CD14-positive monocyte (primary cell): Measurements from ENCODE around the gene CHI3L1. TPM values are rescaled to one million over a fixed set of nuclear protein-coding genes. Genes with fewer than 3 reads are reported as not detected.

Experiments
- DNase-seq, 3 donors: peaks; one replicate each; pipeline ENCODE4 v3.0.0-alpha.2; 2011 to 2022
- H2AFZ ChIP-seq: 2 replicates; pipeline ENCODE4 v1.6.0; 2012; ENCODE audit warnings: mild to moderate bottlenecking, low read depth, low read length, inconsistent platforms; ENCODE audit not compliant: insufficient read depth, poor library complexity, severe bottlenecking
- H3K27ac ChIP-seq, 2 donors: 1 replicate in 1 of 2; 2 replicates in 1 of 2; pipeline ENCODE4 v1.5.1; 2012 to 2013; ENCODE audit warnings: low read length in 2 of 2, control low read depth in 1 of 2, inconsistent platforms in 1 of 2, low read depth in 1 of 2, mild to moderate bottlenecking in 1 of 2
- H3K27me3 ChIP-seq, 2 donors: one replicate each; pipeline versions ENCODE4 v1.6.0 to v1.6.1; 2011 to 2013; ENCODE audit warnings: low read length in 2 of 2; ENCODE audit not compliant: control insufficient read depth in 2 of 2, insufficient read depth in 2 of 2
- H3K36me3 ChIP-seq, 2 donors: replicated peaks in 1 of 2; 1 replicate in 1 of 2; 2 replicates in 1 of 2; pipeline versions ENCODE4 v1.5.1 to v1.6.1; 2012 to 2013; ENCODE audit warnings: low read length in 2 of 2, control low read depth in 1 of 2, inconsistent platforms in 1 of 2, mild to moderate bottlenecking in 1 of 2; ENCODE audit not compliant: insufficient read depth in 2 of 2, control insufficient read depth in 1 of 2
- H3K4me1 ChIP-seq, 2 donors: 1 replicate in 1 of 2; 2 replicates in 1 of 2; pipeline versions ENCODE4 v1.5.1 to v1.6.1; 2012 to 2013; ENCODE audit warnings: low read length in 2 of 2, control low read depth in 1 of 2, inconsistent platforms in 1 of 2, mild to moderate bottlenecking in 1 of 2, moderate library complexity in 1 of 2; ENCODE audit not compliant: insufficient read depth in 2 of 2, control insufficient read depth in 1 of 2
- H3K4me2 ChIP-seq: replicated peaks from 2 replicates; pipeline ENCODE3; 2012; ENCODE audit warnings: low read length, moderate library complexity, mild to moderate bottlenecking; ENCODE audit not compliant: poor library complexity, severe bottlenecking; ENCODE audit errors: extremely low read depth
- H3K4me3 ChIP-seq, 3 experiments: fragments of 200-600 bp in 1 of 3; sonication (generic) in 1 of 3; replicated peaks in 1 of 3; 1 replicate in 2 of 3; 2 replicates in 1 of 3; pipeline ENCODE4 v1.5.1; 2011 to 2013; ENCODE audit warnings: low read length in 3 of 3, mild to moderate bottlenecking in 3 of 3, control low read depth in 2 of 3, low read depth in 2 of 3, inconsistent platforms in 1 of 3, moderate library complexity in 1 of 3
- H3K79me2 ChIP-seq: 2 replicates; pipeline ENCODE4 v1.6.0; 2012; ENCODE audit warnings: mild to moderate bottlenecking, control low read depth, inconsistent platforms, low read length, moderate library complexity; ENCODE audit not compliant: insufficient read depth
- H3K9ac ChIP-seq: 2 replicates; pipeline ENCODE4 v1.6.0; 2017; ENCODE audit warnings: low read length, mild to moderate bottlenecking; ENCODE audit not compliant: insufficient read depth, poor library complexity, severe bottlenecking
- H3K9me3 ChIP-seq, 2 donors: replicated peaks in 1 of 2; 1 replicate in 1 of 2; 2 replicates in 1 of 2; pipeline versions ENCODE4 v1.5.1 to v1.6.1; 2012 to 2013; ENCODE audit warnings: low read length in 2 of 2, control low read depth in 1 of 2; ENCODE audit not compliant: control insufficient read depth in 1 of 2, insufficient read depth in 1 of 2
- H4K20me1 ChIP-seq: 2 replicates; pipeline ENCODE4 v1.6.0; 2012; ENCODE audit warnings: mild to moderate bottlenecking, low read length, control low read depth, moderate library complexity; ENCODE audit not compliant: insufficient read depth
- H3K27ac Mint-ChIP-seq, 7 donors: one replicate each; pipeline ENCODE4 v1.8.0; 2020; ENCODE audit warnings: mild to moderate bottlenecking in 7 of 7, mixed read lengths in 7 of 7, moderate library complexity in 6 of 7, inconsistent platforms in 2 of 7
- H3K27me3 Mint-ChIP-seq, 3 donors: one replicate each; pipeline ENCODE4 v1.8.0; 2021 to 2022; ENCODE audit warnings: low read depth in 3 of 3, mild to moderate bottlenecking in 3 of 3, mixed read lengths in 3 of 3, moderate library complexity in 3 of 3, inconsistent platforms in 1 of 3
- H3K36me3 Mint-ChIP-seq, 2 donors: one replicate each; pipeline ENCODE4 v1.8.0; 2020; ENCODE audit warnings: mixed read lengths in 2 of 2, inconsistent platforms in 1 of 2, mild to moderate bottlenecking in 1 of 2
- H3K4me1 Mint-ChIP-seq: one replicate; pipeline ENCODE4 v1.8.0; 2020; ENCODE audit warnings: mild to moderate bottlenecking, mixed read lengths
- H3K4me3 Mint-ChIP-seq, 2 donors: one replicate each; pipeline ENCODE4 v1.8.0; 2020; ENCODE audit warnings: mild to moderate bottlenecking in 2 of 2, mixed read lengths in 2 of 2, moderate library complexity in 1 of 2
- H3K9me3 Mint-ChIP-seq, 7 donors: one replicate each; pipeline ENCODE4 v1.8.0; 2020 to 2022; ENCODE audit warnings: mixed read lengths in 7 of 7, mild to moderate bottlenecking in 6 of 7, moderate library complexity in 6 of 7, inconsistent platforms in 2 of 7
- WGBS: methylation state at CpG from one replicate; pipeline ENCODE4 v1.1.5; 2013; ENCODE audit warnings: missing lambda C conversion rate; ENCODE audit not compliant: insufficient coverage; 5-methylcytosine and 5-hydroxymethylcytosine counted together
- intact Hi-C, 2 donors: fragments of 100-400 bp; cut with micrococcal nuclease; formaldehyde crosslinking; loops; one replicate each; pipeline versions ENCODE4 v1.15.0 to v1.15.1; 2023
- polyA plus RNA-seq, 3 donors: library from polyadenylated mRNA; depleted of rRNA in 1 of 3; unstranded in 2 of 3; stranded (reverse) in 1 of 3; fragments of 300-500 nt in 2 of 3; fragments of >200 nt in 1 of 3; fragmentation: Illumina TruSeq in 2 of 3; gene quantifications; 1 replicate in 2 of 3; 2 replicates in 1 of 3; pipeline ENCODE4 v1.2.3, GENCODE V29; 2012 to 2021
- TF ChIP-seq, protein P1 (sequence below): fragments of 200-600 bp; IDR thresholded peaks from one replicate; pipeline ENCODE4 v1.8.0; 2022; ENCODE audit warnings: antibody characterized with exemption, mild to moderate bottlenecking

Gene CHI3L1
- polyA plus RNA-seq, 3 donors, result 0.37 to 0.44 (median 0.43) TPM

DNA sequence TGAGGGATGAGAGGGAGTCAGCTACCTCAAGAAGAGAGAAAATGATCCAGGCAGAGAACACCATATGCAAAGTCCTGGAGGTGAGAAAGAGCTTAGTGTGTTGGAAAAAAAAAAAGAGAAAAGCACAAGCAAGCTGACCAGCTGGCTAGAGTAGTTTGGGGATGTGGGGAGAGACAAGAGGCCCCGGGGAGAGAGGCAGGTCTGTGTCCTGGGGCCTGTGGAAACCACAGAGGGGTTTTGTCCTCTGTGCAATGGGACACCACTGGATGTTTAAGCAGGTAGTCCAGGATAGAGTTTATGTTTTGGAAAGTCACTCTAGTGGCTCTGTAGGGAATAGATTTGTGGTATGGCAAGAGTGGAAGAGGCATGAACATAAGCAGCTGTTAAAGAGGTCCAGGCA is 14.4 kb upstream of the CHI3L1 start:
- Histone ChIP-seq H3K27me3 (no peaks in the 10 kb centered on the region), H3K4me1 (peaks cover 47 to 48% of the 10 kb centered on the region in 2 donors), H3K9ac (no peak overlapping the region), H3K27ac (no peak overlapping the region), H3K4me3 (no peak overlapping the region), H3K4me2 (peak overlapping the region; percentile 6), H2AFZ (no peak overlapping the region), H3K9me3 (peaks cover 0 to 3% of the 10 kb centered on the region in 2 donors), H3K36me3 (no peaks in the 10 kb centered on the region), H4K20me1 (no peaks in the 10 kb centered on the region), H3K79me2 (no peaks in the 10 kb centered on the region)
- intact Hi-C loops, result no loop called here
- peak overlapping the region in 6 of 7 donors; percentile 33 to 84 (median 57) for H3K27ac Mint-ChIP-seq
- no peak for DNase-seq
- 0% methylated on average over 1 of the region's 1 CpG for WGBS
- H3K36me3 Mint-ChIP-seq, result peaks cover 0 to 10% of the 10 kb centered on the region in 2 donors
- H3K4me3 Mint-ChIP-seq, result peak overlapping the region in 1 of 2 donors; percentile 57
- peaks cover 67% of the 10 kb centered on the region for H3K4me1 Mint-ChIP-seq
- TF ChIP-seq, protein P1, sequence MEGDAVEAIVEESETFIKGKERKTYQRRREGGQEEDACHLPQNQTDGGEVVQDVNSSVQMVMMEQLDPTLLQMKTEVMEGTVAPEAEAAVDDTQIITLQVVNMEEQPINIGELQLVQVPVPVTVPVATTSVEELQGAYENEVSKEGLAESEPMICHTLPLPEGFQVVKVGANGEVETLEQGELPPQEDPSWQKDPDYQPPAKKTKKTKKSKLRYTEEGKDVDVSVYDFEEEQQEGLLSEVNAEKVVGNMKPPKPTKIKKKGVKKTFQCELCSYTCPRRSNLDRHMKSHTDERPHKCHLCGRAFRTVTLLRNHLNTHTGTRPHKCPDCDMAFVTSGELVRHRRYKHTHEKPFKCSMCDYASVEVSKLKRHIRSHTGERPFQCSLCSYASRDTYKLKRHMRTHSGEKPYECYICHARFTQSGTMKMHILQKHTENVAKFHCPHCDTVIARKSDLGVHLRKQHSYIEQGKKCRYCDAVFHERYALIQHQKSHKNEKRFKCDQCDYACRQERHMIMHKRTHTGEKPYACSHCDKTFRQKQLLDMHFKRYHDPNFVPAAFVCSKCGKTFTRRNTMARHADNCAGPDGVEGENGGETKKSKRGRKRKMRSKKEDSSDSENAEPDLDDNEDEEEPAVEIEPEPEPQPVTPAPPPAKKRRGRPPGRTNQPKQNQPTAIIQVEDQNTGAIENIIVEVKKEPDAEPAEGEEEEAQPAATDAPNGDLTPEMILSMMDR, result no peak
- peaks cover 2 to 6% (median 5%) of the 10 kb centered on the region in 3 donors for H3K27me3 Mint-ChIP-seq
- H3K9me3 Mint-ChIP-seq, result peaks cover 0 to 9% (median 3%) of the 10 kb centered on the region in 7 donors

DNA sequence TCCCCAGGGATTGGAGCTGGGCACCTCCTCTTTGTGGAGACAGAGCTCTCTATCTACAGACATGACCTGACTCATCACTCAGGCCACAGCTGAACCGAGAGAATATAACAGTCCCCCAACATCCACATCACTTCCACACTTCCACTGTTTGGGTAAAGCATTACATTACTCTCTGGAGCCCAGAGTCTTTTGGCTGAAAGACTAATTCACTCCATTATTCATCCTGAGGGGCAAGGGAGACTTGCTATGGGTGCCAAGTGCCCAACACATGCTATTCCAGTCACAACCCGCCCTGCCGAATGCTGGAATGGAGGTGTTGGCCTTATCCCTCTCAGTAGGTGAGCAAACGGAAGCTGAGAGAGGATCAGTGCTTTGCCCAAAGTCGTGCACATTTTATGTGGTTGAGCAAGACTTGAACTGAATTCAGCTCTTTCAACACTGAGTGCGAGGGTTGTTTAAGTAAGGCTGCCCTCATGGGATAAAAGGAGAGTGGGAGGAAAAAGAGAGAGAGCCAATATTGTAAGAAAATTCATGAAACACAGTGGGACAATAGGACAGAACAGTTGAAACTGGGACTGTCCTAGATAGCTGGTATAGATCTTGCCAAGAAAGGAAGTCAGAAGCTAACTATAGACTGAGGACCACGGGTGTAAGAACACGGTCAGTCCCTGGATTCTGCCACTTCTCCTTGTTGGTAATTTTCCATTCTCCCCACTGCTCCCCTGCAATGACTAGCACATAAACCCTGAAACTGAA is 13.5 kb upstream of the CHI3L1 start:
- intact Hi-C loops, result no loop called here

More for the DNA sequence above, 13.5 kb upstream of the CHI3L1 start:
- H2AFZ ChIP-seq, result no peak overlapping the region
- peaks cover 64% of the 10 kb centered on the region for H3K4me1 Mint-ChIP-seq
- H3K36me3 Mint-ChIP-seq, result peaks cover 0 to 10% of the 10 kb centered on the region in 2 donors
- DNase-seq, result peak in 2 of 3 donors; percentile 24 to 42
- H3K79me2 ChIP-seq, result no peaks in the 10 kb centered on the region
- H3K27me3 ChIP-seq, result no peaks in the 10 kb centered on the region
- TF ChIP-seq, protein P1, result no peak
- peaks cover 0 to 9% (median 3%) of the 10 kb centered on the region in 7 donors for H3K9me3 Mint-ChIP-seq
- peaks cover 47 to 48% of the 10 kb centered on the region in 2 donors for H3K4me1 ChIP-seq
- peaks cover 2 to 8% (median 6%) of the 10 kb centered on the region in 3 donors for H3K27me3 Mint-ChIP-seq
- peak overlapping the region; percentile 6 for H3K4me2 ChIP-seq
- peak overlapping the region in 1 of 3 experiments; percentile 4 for H3K4me3 ChIP-seq
- no peak overlapping the region for H3K9ac ChIP-seq
- H3K9me3 ChIP-seq, result peaks cover 0 to 3% of the 10 kb centered on the region in 2 donors
- H3K36me3 ChIP-seq, result no peaks in the 10 kb centered on the region
- 6% methylated on average over 2 of the region's 8 CpGs for WGBS
- H3K27ac Mint-ChIP-seq, result peak overlapping the region in 6 of 7 donors; percentile 47 to 84 (median 66)
- peak overlapping the region in 1 of 2 donors; percentile 24 for H3K27ac ChIP-seq
- no peaks in the 10 kb centered on the region for H4K20me1 ChIP-seq
- peak overlapping the region in 1 of 2 donors; percentile 57 for H3K4me3 Mint-ChIP-seq
